Measurements from ENCODE around the gene PDGFB.

PDGFB gene

DNA sequence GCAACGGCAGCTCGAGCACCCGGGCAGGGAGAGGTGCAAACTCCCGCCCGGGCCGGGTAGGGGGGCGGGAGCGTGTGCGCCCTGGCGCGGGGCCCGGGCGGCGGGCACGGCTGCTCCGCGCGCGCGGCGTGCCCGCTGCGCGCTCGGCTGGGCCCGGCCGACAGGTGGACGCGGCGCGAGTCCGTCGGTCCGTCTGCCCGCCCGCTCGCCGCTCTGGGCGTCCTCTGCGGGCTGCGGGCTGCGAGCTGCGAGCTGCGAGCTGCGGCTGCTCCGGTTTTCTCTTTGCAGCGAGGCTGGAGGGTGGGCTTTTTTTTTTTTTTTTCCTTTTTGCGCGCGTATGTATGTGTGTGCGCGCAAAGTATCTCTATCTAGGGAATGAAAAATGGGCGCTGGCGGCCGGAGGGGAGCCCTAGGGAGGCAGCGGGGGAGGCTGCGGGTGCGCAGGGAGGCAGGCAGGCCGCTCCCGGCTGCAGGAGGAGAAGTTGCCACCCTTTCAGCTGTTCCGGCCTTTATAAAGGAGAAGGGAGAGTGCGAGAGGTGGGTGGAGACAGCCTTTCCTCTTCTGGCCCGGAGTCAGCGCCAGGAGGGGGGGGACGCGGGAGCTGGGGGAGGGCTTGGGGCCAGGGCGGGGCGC lies at the start of gene PDGFB:
PDGFB (minus strand) TSS at position 487 of the 634 bp plus-strand sequence. CDS start 1,019 bp downstream, outside the sequence.
- DNase-seq (ENCODE audit: low spot score) = no peak

DNA sequence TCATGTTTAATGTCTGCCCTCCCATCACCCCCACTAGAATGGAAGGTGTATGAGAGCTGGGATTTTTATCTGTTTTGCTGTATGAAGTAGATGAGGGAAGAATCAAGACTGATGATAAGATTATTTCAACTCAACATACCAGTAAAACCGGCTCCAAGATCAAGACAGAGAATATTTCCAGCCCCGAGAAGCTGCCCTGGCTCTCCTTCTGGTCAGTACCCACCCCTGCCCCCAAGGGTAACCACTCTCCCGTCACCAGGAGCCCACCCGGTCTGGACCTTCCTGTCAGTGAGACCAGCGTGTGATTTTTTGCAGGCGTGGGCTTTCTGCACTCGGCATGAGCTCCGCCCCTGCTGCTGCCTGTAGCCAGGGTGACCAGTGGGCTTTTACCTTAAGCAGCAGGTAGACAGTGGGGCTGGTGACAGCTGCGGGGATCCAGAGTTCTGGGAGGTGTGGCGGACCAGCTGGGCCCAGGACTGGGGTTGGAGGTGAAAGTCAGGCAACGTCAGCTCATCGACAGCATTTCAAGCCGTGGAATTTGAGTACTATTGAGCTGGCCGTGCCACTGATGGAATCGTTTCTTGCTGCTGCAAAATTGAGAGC lies 49.1 kb upstream of the PDGFB start:
- DNase-seq (ENCODE audit: low spot score) = no peak

DNA sequence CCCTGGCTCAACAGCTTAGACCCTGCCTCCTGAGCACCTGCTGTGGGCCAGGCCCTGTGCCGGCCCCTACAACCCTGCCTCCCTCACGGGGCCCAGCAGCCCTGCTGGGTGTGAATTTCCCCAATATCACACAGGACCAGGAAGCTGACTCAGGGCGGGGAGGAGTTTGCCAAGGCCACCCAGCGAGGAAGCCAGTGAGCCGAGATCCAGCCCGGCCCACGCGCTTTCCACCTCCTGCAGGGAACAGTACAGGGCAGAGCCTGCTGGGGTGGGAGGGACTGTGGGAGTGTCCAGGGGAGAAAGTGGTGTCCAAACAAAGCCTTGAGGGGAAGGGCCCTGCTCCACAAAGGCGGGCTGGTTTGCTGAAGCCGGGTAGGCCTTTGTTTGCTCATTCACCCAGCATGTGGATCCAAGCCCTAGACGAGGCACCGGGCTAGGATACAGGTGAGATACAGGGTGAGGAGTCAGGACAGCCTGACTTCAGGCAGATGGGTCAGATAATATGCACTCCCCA lies 47.8 kb upstream of the PDGFB start:
- no peak for DNase-seq (ENCODE audit: low spot score)

DNA sequence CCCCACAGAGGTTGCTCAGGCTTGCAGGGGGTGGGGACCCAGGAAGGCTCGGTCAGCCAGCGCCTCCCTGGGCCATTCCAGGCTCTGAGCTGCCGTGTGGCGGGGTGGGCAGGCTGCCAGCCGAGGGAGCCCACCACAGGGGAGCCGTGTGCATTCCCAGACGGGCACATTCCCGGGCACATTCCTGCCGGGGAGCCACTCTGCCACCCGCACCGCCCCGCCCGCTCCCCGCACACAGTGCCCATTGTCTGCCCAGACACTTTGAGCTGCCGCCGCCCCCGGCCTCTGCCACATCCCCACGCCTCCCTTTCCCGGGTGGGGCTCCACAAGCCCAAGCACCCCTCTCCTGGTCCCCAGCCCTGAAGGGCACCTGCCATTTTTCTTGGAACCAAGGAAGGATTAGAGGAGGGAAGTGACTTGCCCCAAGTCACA lies 47.3 kb upstream of the PDGFB start:
- no peak for DNase-seq (ENCODE audit: low spot score)

DNA sequence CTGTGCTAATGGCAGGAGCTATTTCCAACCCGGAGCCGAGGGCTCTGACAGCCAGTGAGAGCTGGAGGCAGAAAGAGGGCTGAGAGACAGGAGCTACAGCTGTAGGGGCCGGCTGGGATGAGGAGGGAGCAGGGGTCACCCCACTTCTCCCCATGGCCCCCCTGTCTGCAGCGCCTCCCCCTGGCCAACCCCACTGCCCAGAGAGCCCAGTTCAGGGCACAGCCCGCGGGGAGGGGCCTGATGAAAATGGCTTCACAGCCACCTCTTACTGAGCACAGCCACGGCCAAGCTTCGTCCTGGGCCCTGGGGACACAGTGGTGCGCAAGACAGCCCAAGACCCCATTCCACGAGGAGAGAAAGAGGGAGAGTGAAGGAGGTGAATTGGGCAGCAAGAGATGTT lies 46.7 kb upstream of the PDGFB start:
- DNase-seq (ENCODE audit: low spot score) = no peak

DNA sequence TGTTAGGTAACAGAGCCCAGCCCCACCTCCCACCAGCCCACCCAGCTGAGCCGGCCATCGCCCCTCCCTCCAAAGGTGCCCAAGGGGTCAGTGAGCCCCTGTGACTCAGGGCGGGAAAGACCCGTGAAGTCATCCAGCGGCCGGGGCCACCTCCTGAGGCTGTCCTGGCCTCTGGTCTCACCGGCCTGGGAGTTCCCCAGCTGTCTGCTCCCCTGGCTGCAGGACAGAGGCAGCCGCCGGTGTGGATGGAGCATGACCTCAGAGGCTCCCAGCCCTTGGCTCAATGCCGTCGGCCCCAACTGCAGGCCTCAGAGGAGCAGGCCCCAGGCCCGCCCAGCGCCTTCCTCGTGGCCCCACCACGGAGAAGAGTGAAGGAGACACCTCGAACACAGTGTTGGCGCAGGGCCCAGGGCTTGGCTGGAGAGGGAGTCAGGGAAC lies 46.0 kb upstream of the PDGFB start:
- no peak for DNase-seq (ENCODE audit: low spot score)

DNA sequence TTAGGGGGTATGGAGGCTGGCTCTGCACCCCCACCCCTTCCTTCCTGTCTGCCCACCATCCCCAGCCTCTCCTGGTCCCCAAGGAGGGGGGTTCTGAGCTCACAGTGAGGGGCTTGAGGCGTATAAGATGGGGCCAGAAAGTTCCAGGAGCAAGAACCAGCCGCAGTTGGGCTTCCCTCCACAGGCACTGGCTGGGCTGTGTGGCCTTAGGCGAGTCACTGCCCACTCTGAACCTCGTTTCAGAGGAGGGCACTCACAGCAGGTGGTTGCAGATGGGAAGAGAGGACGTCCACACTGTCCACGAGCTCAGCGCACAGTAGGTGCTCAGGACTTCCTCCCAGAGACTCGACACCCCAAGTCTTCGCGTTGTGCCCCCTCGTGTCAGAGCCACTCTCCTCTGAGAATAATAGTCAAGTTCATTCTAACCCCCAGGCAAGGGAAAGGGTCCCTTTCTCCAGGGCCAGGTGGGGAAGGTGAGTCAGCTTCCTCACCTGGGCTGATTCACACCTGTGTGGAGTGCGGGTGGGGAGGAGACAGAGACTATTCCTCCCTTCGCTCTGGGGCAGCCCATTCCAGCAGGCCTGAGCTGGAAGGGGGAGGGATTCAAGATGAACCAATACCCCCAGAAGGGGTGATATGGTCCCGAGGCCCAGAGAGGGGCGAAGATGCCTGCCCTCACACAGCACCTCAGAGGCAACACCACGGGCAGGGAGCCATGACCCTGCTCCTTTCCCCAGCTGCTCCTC lies 45.4 kb upstream of the PDGFB start:
- no peak for DNase-seq (ENCODE audit: low spot score)

DNA sequence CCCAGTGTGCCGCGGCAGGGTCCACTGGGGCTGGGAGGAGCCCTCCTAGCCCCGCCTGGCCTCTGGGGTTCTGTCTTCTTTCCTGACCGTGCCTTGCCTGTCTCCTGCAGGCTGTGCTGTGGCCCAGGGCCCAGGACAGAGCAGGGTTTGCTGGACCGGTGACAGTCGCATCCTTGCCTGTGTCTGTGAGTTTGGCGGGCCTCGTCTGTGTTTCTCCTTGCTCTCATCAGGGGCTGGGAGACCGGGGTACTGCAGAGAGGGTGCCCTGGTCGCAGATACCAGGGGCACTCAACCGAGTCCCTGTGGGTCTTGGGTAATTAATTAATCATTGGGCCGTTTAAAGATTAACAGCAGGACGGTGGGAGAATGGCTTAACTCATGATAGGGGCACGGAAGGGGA lies 44.8 kb upstream of the PDGFB start:
- DNase-seq (ENCODE audit: low spot score) = no peak

DNA sequence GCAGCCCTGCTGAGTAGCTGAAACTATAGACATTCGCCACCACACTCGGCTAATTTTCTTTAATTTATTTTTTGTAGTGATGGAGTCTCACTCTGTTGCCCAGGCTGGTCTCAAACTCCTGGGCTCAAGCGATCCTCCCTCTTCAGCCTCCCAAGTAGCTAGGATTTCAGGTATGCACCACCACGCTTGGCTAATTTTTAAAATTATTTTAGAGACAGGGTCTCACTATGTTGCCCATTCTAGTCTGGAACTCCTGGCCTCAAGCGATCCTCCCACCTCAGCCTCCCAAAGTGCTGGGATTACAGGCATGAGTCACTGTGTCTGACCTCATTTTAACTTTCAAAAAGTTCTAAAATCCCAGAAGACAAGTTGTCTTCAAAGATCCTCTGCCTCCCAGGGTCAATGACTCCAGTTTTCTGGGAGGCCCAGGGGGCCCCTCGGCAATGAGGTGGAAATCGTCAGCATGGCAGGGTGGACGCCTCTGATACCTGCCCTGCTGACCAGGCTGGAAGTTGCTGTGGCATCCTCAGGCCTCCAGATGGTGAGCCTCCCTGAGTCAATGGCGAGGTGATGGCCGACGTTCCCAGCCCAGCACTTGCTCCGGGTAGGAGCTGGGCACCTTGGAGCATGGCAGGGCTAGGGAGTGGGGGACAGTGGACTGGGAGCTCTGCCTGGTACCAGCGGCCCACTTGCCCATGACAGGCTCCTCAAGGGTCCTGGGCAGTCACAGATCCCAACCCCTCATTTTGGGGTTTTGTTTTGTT lies 43.5 kb upstream of the PDGFB start:
- DNase-seq (ENCODE audit: low spot score) = no peak

DNA sequence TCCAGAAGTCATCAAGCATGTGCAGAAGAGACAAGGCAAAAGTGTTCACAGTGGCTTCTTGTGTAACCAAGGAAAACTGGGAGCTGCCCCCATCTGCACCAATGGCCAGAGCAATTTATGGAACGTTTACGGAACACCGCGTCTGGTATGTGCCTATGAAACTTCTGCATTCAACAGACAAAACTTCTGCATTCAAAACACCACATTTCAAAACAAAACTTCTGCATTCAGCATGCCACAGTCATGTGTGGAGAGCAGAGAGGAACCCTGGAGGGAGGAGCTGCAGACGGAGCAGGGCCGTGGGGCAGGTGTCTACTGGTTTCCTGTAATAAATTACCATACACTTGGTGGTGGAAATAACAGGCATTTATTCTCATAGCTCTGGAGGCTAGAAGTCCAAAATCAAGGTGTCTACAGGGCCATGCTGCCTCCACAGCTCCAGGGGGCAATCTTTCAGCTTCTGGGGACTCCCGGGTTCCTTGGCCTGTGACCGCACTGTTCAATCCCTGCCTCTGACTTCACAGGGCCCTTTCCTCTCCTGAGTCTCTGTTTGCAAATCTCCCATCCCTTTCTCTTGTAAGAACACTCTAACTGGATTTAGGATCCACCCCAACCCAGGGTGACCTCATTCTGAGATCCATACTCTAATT lies 42.4 kb upstream of the PDGFB start:
- DNase-seq (ENCODE audit: low spot score) = no peak

DNA sequence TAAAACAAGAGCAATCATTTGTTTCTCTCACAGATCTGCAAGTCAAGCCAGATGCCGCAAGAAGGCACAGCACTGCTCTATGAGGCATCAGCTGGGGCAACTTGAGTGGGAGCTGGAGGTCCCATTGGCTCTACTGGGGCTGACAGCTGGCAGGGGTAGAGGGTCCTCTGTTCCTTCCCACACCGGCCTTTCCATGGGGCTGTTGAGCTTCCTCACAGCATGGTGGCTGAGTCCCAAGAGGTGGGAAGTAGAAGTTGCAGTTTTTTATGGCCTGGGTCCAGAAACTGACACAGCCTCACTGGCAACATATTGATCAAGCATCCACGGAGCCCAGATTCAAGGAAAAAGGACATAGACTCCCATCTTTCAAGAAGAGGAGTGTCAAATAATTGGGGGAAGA lies 40.2 kb upstream of the PDGFB start:
- DNase-seq (ENCODE audit: low spot score) = no peak

DNA sequence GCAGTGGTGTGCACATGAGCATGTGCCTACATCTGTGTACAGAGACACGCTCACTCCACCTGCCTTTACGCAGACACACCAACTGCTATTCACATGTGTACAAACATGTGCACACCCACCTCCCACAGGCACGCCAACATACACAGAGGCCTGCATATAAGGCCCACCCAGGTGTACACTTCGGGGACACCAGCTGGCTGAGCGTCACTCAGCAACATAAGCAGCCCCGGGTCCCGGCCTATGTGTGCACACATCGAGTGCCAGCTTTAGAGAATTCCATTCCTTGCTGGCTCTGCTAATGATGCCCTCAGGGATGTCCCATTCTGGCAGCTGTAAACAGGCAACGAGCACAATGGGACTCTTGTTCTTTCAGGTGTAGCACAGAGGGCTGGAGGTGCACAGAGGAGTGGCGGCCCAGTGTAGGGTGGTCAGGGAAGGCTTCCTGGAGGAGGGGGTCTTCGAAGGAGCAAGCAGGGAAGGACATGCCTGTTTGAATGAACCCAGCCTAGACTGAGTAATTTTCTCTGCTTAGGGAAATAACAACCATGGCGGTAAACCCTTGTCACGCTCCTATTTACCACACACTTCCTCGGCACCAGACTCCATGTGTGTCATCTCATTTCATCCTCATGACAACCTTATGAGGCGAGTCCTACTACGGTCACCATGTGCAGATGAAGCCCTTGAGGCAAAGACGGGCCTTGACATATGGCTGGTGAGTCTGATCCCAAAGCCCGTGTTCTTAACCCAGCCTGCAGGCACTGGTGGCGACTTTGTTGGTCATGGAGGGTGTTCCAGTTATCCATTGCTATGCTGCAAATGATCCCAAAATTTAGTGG lies 39.6 kb upstream of the PDGFB start:
- DNase-seq (ENCODE audit: low spot score) = no peak

DNA sequence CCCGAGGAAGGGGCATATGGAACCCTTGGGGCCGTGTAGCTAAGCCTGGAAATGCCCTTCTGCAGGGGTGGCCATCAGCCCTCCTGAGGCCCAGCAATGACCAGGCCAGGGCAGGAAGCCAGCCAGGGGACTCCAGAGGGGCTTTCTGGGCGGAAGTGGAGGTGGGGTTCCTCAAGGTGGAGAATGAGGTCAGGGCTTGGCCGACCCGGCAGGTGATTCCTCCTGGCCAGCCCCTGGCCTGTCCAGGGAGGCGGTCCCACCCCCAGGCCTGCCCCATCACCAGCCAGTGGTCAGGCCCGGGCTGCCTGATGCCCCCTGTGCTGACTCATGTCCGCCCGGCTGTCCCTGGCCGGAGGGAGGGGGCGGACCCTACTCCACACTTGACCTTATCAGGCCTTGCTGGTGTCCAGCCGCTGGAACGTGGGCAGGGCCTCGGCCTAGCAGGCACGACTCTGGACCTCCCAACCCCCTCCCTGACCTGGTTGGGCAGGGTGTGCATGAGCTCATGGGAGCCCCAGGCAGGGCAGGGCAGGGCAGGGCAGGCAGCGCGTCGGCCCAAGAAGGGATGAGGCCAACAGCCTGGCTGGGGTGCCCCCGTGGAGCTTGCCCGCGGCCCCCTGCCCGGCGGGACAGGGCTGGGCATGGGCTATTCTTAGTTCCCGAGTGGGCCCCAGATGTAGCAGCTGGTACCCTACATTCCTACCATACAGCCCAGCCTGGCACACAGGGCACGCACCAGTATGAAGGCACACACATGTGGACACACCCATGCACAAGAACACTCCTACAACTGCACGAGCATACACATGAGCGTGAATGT lies 38.8 kb upstream of the PDGFB start:
- DNase-seq (ENCODE audit: low spot score) = no peak

DNA sequence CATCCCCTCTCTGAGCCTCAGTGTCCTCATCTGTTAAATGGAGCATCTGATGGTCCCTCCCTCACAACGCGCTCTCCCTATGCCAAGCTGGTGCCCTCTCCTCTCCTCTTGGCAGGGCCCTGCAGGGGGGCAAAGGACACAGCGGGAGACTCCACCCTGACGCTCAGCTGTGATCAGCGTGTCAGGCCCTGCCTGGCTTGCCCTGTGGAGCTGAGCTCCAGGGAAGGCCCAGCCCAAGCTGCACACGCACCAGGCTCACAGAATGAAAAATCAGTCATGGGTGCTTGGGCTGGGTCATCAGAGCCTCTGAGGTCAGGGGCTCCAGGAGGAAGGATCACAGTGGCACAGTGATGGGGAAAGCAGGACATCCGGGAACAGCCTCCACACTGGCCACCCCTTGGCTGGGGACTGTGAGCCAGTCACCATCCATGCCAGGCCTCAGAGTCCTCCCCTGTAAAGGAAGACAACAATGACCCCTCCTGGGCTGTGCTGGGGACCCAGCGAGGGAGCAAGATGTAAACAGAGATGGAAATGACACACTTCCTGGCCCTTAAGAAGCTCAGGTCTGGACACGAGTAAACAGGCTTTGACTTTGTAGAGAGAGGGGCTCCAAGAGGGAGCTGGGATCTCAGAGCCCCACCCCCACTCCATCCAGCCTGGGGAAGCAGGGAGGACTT lies 38.0 kb upstream of the PDGFB start:
- DNase-seq (ENCODE audit: low spot score) = no peak

DNA sequence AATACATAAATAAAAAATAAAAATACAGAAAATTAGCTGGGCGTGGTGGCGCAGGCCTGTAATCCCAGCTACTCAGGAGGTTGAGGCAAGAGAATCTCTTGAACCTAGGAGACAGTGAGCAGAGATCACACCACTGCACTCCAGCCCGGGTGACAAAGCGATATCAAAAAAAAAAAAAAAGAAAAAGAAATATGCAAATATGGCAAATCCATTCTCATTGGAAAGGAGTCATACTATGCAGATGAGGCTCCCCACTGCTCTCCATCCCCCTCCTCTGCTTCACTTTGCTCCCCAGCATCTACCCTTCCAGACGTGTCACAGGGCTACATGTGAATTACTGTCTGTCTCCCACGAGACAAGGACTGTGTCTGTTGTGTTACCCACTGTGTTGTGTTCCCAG lies 36.3 kb upstream of the PDGFB start:
- DNase-seq (ENCODE audit: low spot score) = no peak

DNA sequence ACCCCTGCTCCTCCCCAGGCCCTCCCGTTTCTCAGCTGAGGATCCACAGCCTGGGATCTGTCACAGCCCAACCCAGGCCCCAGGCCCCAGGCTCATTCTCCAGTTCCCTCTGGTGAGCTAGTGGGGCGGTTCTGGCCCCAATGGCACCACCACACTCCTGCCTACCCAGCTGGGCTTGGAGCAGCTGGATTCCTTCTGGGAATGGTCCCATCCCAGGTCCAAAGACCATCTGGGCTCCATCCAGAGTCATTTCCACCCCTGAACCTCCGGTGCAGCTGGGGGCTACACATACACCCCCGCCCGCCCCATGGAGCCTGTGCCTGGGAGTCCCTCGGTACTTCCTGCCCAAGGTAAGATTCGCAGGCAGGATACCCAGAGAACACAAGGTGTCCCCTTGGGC lies 35.5 kb upstream of the PDGFB start:
- no peak for DNase-seq (ENCODE audit: low spot score)

DNA sequence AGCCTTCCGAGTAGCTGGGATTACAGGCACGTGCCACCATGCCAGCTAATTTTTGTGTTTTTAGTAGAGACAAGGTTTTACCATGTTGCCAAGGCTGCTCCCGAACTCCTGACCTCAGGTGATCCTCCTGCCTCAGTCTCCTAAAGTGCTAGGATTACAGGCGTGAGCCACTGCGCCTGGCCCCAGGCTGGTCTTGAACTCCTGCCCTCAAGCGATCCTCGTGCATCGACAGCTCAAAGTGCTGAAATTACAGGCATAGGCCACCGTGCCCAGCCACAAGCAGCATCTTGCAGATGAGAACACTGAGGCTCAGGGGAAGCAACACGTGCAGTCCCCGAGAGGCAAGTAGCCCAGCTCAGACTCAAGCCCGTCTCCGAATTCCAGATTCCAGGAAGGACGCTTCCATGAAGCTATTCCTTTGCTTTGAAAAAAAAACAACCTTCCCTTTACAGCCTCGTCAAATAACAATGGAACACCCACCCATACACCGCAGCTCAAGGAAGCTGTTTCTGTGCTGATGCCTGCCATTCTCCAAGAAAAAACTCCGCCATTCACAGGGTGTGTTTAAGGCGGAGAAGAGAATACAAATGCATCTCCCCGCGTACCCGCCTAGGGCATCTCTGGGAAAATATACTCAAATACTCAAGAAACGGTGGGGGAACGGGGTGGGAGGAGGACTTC lies 34.5 kb upstream of the PDGFB start:
- DNase-seq (ENCODE audit: low spot score) = no peak

DNA sequence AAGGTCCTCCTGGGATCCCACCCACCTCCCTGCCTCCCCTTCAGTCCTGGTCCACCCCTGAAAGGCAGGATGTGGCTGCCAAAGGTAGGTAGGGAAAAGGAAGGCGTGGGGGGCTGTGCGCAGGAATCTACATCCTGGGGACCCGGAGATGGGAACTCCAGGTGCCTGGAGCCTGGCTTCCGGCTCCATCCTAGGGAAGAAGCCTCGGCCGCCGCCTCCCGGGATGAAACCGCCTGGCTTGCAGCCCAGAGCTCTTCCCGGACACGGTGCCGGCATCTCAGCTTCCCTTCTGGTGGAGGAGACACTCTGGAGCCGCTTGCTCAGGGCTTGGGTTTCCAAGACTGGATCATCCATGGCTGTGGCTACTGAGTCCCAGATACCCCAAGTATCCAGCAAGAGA lies 33.3 kb upstream of the PDGFB start:
- DNase-seq (ENCODE audit: low spot score) = no peak

DNA sequence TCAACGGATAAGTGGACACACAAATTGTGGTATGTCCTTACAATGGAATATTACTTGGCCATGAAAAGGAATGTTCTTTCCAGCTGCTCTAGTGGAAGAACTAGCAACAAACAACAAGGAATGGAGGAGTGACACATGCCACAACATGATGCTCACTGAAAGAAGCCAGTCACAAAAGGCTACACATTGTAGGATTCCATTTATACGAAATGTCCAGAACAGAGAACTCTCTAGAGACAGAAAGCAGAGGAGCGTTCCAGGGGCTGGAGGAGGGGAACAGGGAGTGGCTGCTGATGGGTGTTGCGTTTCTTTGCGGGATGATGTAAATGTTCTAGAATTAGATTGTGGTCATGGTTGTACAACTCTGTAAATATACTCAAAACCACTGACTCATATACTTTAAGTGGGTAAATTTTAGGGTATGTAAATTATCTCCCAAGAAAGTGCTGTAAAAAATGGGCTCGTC lies 32.4 kb upstream of the PDGFB start:
- no peak for DNase-seq (ENCODE audit: low spot score)
